B cell (primary cell): ENCODE measurements around the gene SLCO3A1. TPM values are rescaled to one million over a fixed set of nuclear protein-coding genes. Genes with fewer than 3 reads are reported as not detected.

Experiments
- ATAC-seq: fragments of 200-7000 bp; cut with Tn5 transposase; one replicate; pipeline ENCODE4 v1.10.0; 2021; ENCODE audit warnings: low read depth, mild to moderate bottlenecking, moderate number of reproducible peaks, moderate library complexity
- CTCF ChIA-PET: fragments of 350-600 bp; sonication (Branson Sonifier 250); formaldehyde crosslinking; loops from one replicate; lab custom pipeline; 2021; ENCODE audit warnings: antibody characterized with exemption, inconsistent platforms; lab: Charles Lee
- POLR2A ChIA-PET: fragments of 350-600 bp; sonication (Branson Sonifier 250); formaldehyde crosslinking; loops from one replicate; lab custom pipeline; 2021; ENCODE audit warnings: antibody characterized with exemption; lab: Charles Lee
- DNase-seq: peaks from one replicate; pipeline ENCODE4 v3.0.0; 2013
- H2AFZ ChIP-seq: 2 replicates; pipeline ENCODE4 v1.6.1; 2012; ENCODE audit warnings: mild to moderate bottlenecking, low read depth, low read length; ENCODE audit not compliant: insufficient read depth, poor library complexity, severe bottlenecking
- H3K27ac ChIP-seq, 2 donors: 1 replicate in 1 of 2; 2 replicates in 1 of 2; pipeline ENCODE4 v1.5.1; 2012 to 2013; ENCODE audit warnings: low read length in 2 of 2, mild to moderate bottlenecking in 2 of 2, moderate library complexity in 1 of 2
- H3K27me3 ChIP-seq, 4 experiments: fragments of 200-600 bp in 1 of 4; sonication (generic) in 1 of 4; replicated peaks in 1 of 4; 1 replicate in 2 of 4; 2 replicates in 2 of 4; pipeline versions ENCODE4 v1.6.1 to v1.7.0; 2013 to 2016; ENCODE audit warnings: low read length in 3 of 4, mild to moderate bottlenecking in 2 of 4, mixed read lengths in 1 of 4, moderate library complexity in 1 of 4; ENCODE audit not compliant: insufficient read depth in 4 of 4, control insufficient read depth in 3 of 4; ENCODE audit errors: control extremely low read depth in 1 of 4
- H3K36me3 ChIP-seq, 2 experiments: replicated peaks in 1 of 2; 1 replicate in 1 of 2; 2 replicates in 1 of 2; pipeline versions ENCODE4 v1.6.1 to v1.7.1; 2013; ENCODE audit warnings: low read length in 1 of 2; ENCODE audit not compliant: insufficient read depth in 2 of 2, control insufficient read depth in 1 of 2; ENCODE audit errors: control extremely low read depth in 1 of 2, extremely low read depth in 1 of 2
- H3K4me1 ChIP-seq, 2 donors: fragments of 200-600 bp in 1 of 2; sonication (generic) in 1 of 2; 1 replicate in 1 of 2; 2 replicates in 1 of 2; pipeline versions ENCODE4 v1.5.1 to v1.6.1; 2013 to 2017; ENCODE audit warnings: low read length in 2 of 2; ENCODE audit not compliant: control insufficient read depth in 2 of 2, insufficient read depth in 2 of 2
- H3K4me2 ChIP-seq: replicated peaks from 2 replicates; pipeline ENCODE3; 2012; ENCODE audit warnings: mild to moderate bottlenecking, low read depth, low read length; ENCODE audit not compliant: poor library complexity, severe bottlenecking
- H3K4me3 ChIP-seq, 5 experiments: fragments of 200-600 bp in 1 of 5; sonication (generic) in 1 of 5; 1 replicate in 3 of 5; 2 replicates in 2 of 5; pipeline versions ENCODE4 v1.5.1 to v1.7.0; 2011 to 2016; ENCODE audit warnings: low read length in 4 of 5, mild to moderate bottlenecking in 4 of 5, low read depth in 2 of 5, control low read depth in 1 of 5, moderate library complexity in 1 of 5; ENCODE audit not compliant: insufficient read depth in 1 of 5; ENCODE audit errors: control extremely low read depth in 1 of 5, extremely low read depth in 1 of 5
- H3K79me2 ChIP-seq: fragments of 200-600 bp; sonication (generic); one replicate; pipeline ENCODE4 v1.6.0; 2016; ENCODE audit warnings: low read length; ENCODE audit not compliant: control insufficient read depth, insufficient read depth
- H3K9ac ChIP-seq: fragments of 200-600 bp; sonication (generic); 2 replicates; pipeline ENCODE4 v1.6.1; 2017; ENCODE audit warnings: mild to moderate bottlenecking, low read length, moderate library complexity
- H3K9me3 ChIP-seq, 3 donors: one replicate each; pipeline versions ENCODE4 v1.6.1 to v1.7.1; 2013; ENCODE audit warnings: low read length in 2 of 3; ENCODE audit not compliant: control insufficient read depth in 2 of 3, insufficient read depth in 1 of 3; ENCODE audit errors: control extremely low read depth in 1 of 3
- H4K20me1 ChIP-seq: 2 replicates; pipeline ENCODE4 v1.6.0; 2012; ENCODE audit warnings: mild to moderate bottlenecking, low read length; ENCODE audit not compliant: insufficient read depth, control insufficient read depth, poor library complexity, severe bottlenecking
- H3K27ac Mint-ChIP-seq: one replicate; pipeline ENCODE4 v1.8.0; 2021; ENCODE audit warnings: mixed read lengths
- H3K27me3 Mint-ChIP-seq: one replicate; pipeline ENCODE4 v1.8.0; 2021; ENCODE audit warnings: mixed read lengths
- H3K4me1 Mint-ChIP-seq: one replicate; pipeline ENCODE4 v1.8.0; 2021; ENCODE audit warnings: mixed read lengths
- H3K4me3 Mint-ChIP-seq: one replicate; pipeline ENCODE4 v1.8.0; 2021; ENCODE audit warnings: mixed read lengths
- H3K9me3 Mint-ChIP-seq: one replicate; pipeline ENCODE4 v1.8.0; 2022; ENCODE audit warnings: mixed read lengths; ENCODE audit not compliant: insufficient read depth
- EZH2 ChIP-seq: IDR thresholded peaks from 2 replicates; pipeline ENCODE4 v1.6.1; 2012; ENCODE audit warnings: borderline replicate concordance, low read depth, mild to moderate bottlenecking, moderate library complexity, low read length; ENCODE audit not compliant: insufficient read depth, poor library complexity, severe bottlenecking
- WGBS: methylation state at CpG from one replicate; pipeline ENCODE4 v1.1.5; 2013; ENCODE audit warnings: missing lambda C conversion rate; ENCODE audit not compliant: insufficient coverage; 5-methylcytosine and 5-hydroxymethylcytosine counted together
- intact Hi-C: fragments of 100-400 bp; cut with micrococcal nuclease; formaldehyde crosslinking; loops from one replicate; pipeline ENCODE4 v1.10.0; 2022
- polyA plus RNA-seq: library from polyadenylated mRNA; depleted of rRNA; stranded (reverse); fragments of >200 nt; gene quantifications from 2 replicates; pipeline ENCODE4 v1.2.3, GENCODE V29; 2012
- total RNA-seq, 2 donors: library from RNA; stranded (reverse); fragments of 120-200 nt in 1 of 2; gene quantifications; 1 replicate in 1 of 2; 2 replicates in 1 of 2; pipeline versions ENCODE4 v1.2.3 to v1.2.4, GENCODE V29; 2013 to 2022
- TF ChIP-seq, protein P1 (sequence below): fragments of 200-600 bp; IDR thresholded peaks from one replicate; pipeline ENCODE4 v1.8.0; 2022; ENCODE audit warnings: antibody characterized with exemption, mild to moderate bottlenecking

The SLCO3A1 gene
- total and polyA plus RNA-seq, 2 donors (not counting 1 experiment from before 2014, with no cell fraction given): 0.99 to 2.3 TPM

DNA sequence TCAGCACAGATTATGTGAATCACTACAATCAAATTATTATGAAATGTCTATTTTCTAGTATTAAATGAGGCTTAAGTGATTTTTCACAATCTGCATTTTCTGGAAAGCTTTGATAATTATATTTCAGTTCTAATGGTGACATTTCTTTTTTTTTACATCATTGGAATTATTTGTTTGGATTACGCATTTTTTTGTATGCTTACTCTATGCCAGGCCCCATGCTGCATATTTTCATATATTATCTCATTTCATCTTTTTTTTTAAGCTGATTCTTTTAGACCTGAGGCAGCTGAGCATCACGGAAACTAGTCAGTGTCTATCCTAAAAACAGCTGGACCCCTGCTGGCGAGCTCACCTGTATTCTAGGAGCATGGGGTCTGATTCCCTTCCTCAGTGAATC lies 31.1 kb downstream of the SLCO3A1 start:
- TF ChIP-seq, protein P1, sequence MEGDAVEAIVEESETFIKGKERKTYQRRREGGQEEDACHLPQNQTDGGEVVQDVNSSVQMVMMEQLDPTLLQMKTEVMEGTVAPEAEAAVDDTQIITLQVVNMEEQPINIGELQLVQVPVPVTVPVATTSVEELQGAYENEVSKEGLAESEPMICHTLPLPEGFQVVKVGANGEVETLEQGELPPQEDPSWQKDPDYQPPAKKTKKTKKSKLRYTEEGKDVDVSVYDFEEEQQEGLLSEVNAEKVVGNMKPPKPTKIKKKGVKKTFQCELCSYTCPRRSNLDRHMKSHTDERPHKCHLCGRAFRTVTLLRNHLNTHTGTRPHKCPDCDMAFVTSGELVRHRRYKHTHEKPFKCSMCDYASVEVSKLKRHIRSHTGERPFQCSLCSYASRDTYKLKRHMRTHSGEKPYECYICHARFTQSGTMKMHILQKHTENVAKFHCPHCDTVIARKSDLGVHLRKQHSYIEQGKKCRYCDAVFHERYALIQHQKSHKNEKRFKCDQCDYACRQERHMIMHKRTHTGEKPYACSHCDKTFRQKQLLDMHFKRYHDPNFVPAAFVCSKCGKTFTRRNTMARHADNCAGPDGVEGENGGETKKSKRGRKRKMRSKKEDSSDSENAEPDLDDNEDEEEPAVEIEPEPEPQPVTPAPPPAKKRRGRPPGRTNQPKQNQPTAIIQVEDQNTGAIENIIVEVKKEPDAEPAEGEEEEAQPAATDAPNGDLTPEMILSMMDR: no peak
- no peak for TF ChIP-seq EZH2
- Histone ChIP-seq H3K27ac (no peak overlapping the region), H3K79me2 (no peaks in the 10 kb centered on the region), H4K20me1 (no peaks in the 10 kb centered on the region), H3K9ac (no peak overlapping the region), H3K36me3 (peaks cover 0 to 1% of the 10 kb centered on the region in 2 experiments), H3K4me1 (no peaks in the 10 kb centered on the region), H3K4me3 (no peak overlapping the region), H3K27me3 (no peaks in the 10 kb centered on the region), H2AFZ (no peak overlapping the region), H3K9me3 (no peaks in the 10 kb centered on the region), H3K4me2 (no peak overlapping the region)
- Mint-ChIP-seq H3K27ac (no peak overlapping the region), H3K4me3 (no peak overlapping the region), H3K4me1 (no peaks in the 10 kb centered on the region), H3K9me3 (no peaks in the 10 kb centered on the region), H3K27me3 (no peaks in the 10 kb centered on the region)
- ChIA-PET POLR2A (interaction anchor here (0.7 kb wide), 1 partner anchor 46 kb away, joined by 5 read pairs; no protein-coding TSS in a partner anchor), CTCF (no interaction called here)
- DNase-seq: no peak
- WGBS: 92% methylated on average over 2 of the region's 3 CpGs
- intact Hi-C loops: no loop called here
- ATAC-seq: no peak

DNA sequence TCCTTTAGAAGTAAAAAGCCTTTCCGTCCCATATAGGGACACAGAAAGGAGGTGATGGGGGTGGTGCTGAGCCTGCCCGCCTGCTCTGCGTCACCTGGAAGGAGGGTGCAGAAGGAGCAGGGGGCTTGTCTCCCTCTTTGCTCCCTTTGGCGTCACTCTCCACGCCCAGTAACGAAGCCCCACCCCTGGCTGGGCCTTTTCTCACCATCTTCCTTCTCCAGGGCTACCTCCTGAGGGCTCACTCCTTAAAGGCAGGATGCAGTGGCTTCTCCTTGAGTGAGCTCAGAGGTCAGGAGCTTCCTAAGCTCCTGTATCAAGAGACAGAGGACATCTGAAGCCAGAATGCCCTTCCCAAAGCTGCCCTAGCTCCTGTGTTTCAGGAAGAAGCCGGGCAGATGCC lies 31.5 kb downstream of the SLCO3A1 start:
- Histone ChIP-seq H3K9me3 (no peaks in the 10 kb centered on the region), H3K79me2 (no peaks in the 10 kb centered on the region), H4K20me1 (no peaks in the 10 kb centered on the region), H3K4me2 (no peak overlapping the region), H3K4me1 (no peaks in the 10 kb centered on the region), H3K9ac (no peak overlapping the region), H2AFZ (no peak overlapping the region), H3K4me3 (no peak overlapping the region), H3K27ac (no peak overlapping the region), H3K27me3 (no peaks in the 10 kb centered on the region), H3K36me3 (peaks cover 0 to 1% of the 10 kb centered on the region in 2 experiments)
- Mint-ChIP-seq H3K27ac (no peak overlapping the region), H3K9me3 (no peaks in the 10 kb centered on the region), H3K4me1 (no peaks in the 10 kb centered on the region), H3K27me3 (no peaks in the 10 kb centered on the region), H3K4me3 (no peak overlapping the region)
- intact Hi-C loops: no loop called here
- ChIA-PET POLR2A (no interaction called here), CTCF (no interaction called here)
- no peak for ATAC-seq
- WGBS: 90% methylated on average over 3 of the region's 7 CpGs
- TF ChIP-seq, protein P1: no peak
- TF ChIP-seq EZH2: no peak
- DNase-seq: no peak
